Measurements from ENCODE around the gene VPS41.

The VPS41 gene

GRCh38 chr7:38731215-38731614 is 177.8 kb downstream of the VPS41 start:
- CTCF ChIA-PET = no interaction called here
- TF ChIP-seq CTCF (IDR thresholded peaks at IDR 0.05; ENCODE audit: control extremely low read depth, extremely low read depth, low read depth, missing control alignments) = no peak
- POLR2A ChIA-PET = no interaction called here
- DNase-seq (ENCODE audit: extremely low spot score) = no peak

- ChIA-PET CTCF (no interaction called here), POLR2A (no interaction called here)
- no peak for TF ChIP-seq CTCF (IDR thresholded peaks at IDR 0.05; ENCODE audit: control extremely low read depth, extremely low read depth, low read depth, missing control alignments)
- no peak for DNase-seq (ENCODE audit: extremely low spot score)
Measured at GRCh38 chr7:38728145-38728544, 180.8 kb downstream of the VPS41 start.

GRCh38 chr7:38727184-38727940 is 181.6 kb downstream of the VPS41 start:
- no peak for TF ChIP-seq CTCF (IDR thresholded peaks at IDR 0.05; ENCODE audit: control extremely low read depth, extremely low read depth, low read depth, missing control alignments)
- no peak for DNase-seq (ENCODE audit: extremely low spot score)
- POLR2A ChIA-PET = no interaction called here
- CTCF ChIA-PET = interaction anchor here (1.1 kb wide), 1 partner anchor 13 kb away, joined by 3 read pairs; no protein-coding TSS in a partner anchor

GRCh38 chr7:38723327-38723726 is 185.7 kb downstream of the VPS41 start:
- POLR2A ChIA-PET = interaction anchor here (0.6 kb wide), 1 partner anchor 18 kb away, joined by 6 read pairs; no protein-coding TSS in a partner anchor
- CTCF ChIA-PET = interaction anchor here (1.7 to 2.2 kb wide), 2 partner anchors 22 kb away, joined by 4 to 6 read pairs; no protein-coding TSS in a partner anchor
- no peak for TF ChIP-seq CTCF (IDR thresholded peaks at IDR 0.05; ENCODE audit: control extremely low read depth, extremely low read depth, low read depth, missing control alignments)
- DNase-seq (ENCODE audit: extremely low spot score) = no peak

GRCh38 chr7:38716397-38716796 is 192.6 kb downstream of the VPS41 start:
- no peak for TF ChIP-seq CTCF (IDR thresholded peaks at IDR 0.05; ENCODE audit: control extremely low read depth, extremely low read depth, low read depth, missing control alignments)
- DNase-seq (ENCODE audit: extremely low spot score) = no peak
- POLR2A ChIA-PET = no interaction called here
- CTCF ChIA-PET = no interaction called here

GRCh38 chr7:38709123-38709522 is 199.9 kb downstream of the VPS41 start:
- CTCF ChIA-PET = no interaction called here
- DNase-seq (ENCODE audit: extremely low spot score) = no peak
- TF ChIP-seq CTCF (IDR thresholded peaks at IDR 0.05; ENCODE audit: control extremely low read depth, extremely low read depth, low read depth, missing control alignments) = no peak
- POLR2A ChIA-PET = no interaction called here

All from GM10248 (cell line).